HepG2 (cell line): ENCODE measurements around the gene ZNF644. TPM values are rescaled to one million over a fixed set of nuclear protein-coding genes. Genes with fewer than 3 reads are reported as not detected.

ENCODE experiments used
- ATRX ChIP-seq: sonication (generic); formaldehyde crosslinking; IDR thresholded peaks from 2 replicates; pipeline ENCODE4 v1.4.0; 2020; ENCODE audit warnings: missing genetic modification reagents, borderline replicate concordance
- CC2D1A ChIP-seq: sonication (generic); formaldehyde crosslinking; IDR thresholded peaks from 2 replicates; pipeline ENCODE4 v1.8.1; 2023; ENCODE audit warnings: mild to moderate bottlenecking, missing genetic modification reagents
- ERF ChIP-seq: IDR thresholded peaks from 2 replicates; pipeline ENCODE4 v1.6.1; 2018; ENCODE audit warnings: missing biosample characterization, missing genetic modification reagents
- FOXP1 ChIP-seq, 2 experiments: fragments of 450-650 bp in 1 of 2; IDR thresholded peaks; 2 replicates each; pipeline ENCODE4 v1.6.1; 2017 to 2018; ENCODE audit warnings: antibody characterized with exemption in 1 of 2
- HNF1B ChIP-seq: sonication (generic); formaldehyde crosslinking; IDR thresholded peaks from 2 replicates; pipeline ENCODE4 v1.5.1; 2020; ENCODE audit warnings: mild to moderate bottlenecking, moderate library complexity, missing genetic modification reagents
- HNRNPUL1 ChIP-seq: fragments of 200-400 bp; formaldehyde crosslinking; IDR thresholded peaks from 2 replicates; pipeline ENCODE4 v1.6.1; 2017; ENCODE audit warnings: low read depth, mild to moderate bottlenecking, low read length, moderate library complexity
- MEF2D ChIP-seq: sonication (generic); formaldehyde crosslinking; IDR thresholded peaks from 2 replicates; pipeline ENCODE4 v1.5.1; 2020; ENCODE audit warnings: mild to moderate bottlenecking, missing genetic modification reagents
- NCOR1 ChIP-seq: fragments of 200-600 bp; sonication (generic); IDR thresholded peaks from 2 replicates; pipeline ENCODE4 v1.7.0; 2017; ENCODE audit warnings: antibody characterized with exemption, low read length, borderline replicate concordance
- NFE2L2 ChIP-seq: fragments of 150-350 bp; IDR thresholded peaks from 2 replicates; pipeline ENCODE4 v1.6.1; 2014; ENCODE audit warnings: low read length
- SP1 ChIP-seq, 2 experiments: fragments of 450-650 bp in 1 of 2; sonication (generic) in 1 of 2; formaldehyde crosslinking in 1 of 2; IDR thresholded peaks; 2 replicates each; pipeline versions ENCODE4 v1.4.0 to v1.6.1; 2016 to 2020; ENCODE audit warnings: missing genetic modification reagents in 1 of 2
- THAP11 ChIP-seq: IDR thresholded peaks from 2 replicates; pipeline ENCODE4 v1.6.1; 2016; ENCODE audit warnings: missing biosample characterization, missing genetic modification reagents
- ZNF124 ChIP-seq: sonication (generic); formaldehyde crosslinking; IDR thresholded peaks from 2 replicates; pipeline ENCODE4 v1.4.0; 2020; ENCODE audit warnings: missing genetic modification reagents
- ZNF362 ChIP-seq: sonication (generic); formaldehyde crosslinking; IDR thresholded peaks from 2 replicates; pipeline ENCODE4 v1.4.0; 2020; ENCODE audit warnings: missing genetic modification reagents, mild to moderate bottlenecking, borderline replicate concordance
- ZNF383 ChIP-seq: sonication (generic); formaldehyde crosslinking; IDR thresholded peaks from 2 replicates; pipeline ENCODE4 v1.4.0; 2020; ENCODE audit warnings: missing genetic modification reagents, mild to moderate bottlenecking, borderline replicate concordance
- ZNF616 ChIP-seq: sonication (generic); formaldehyde crosslinking; IDR thresholded peaks from 2 replicates; pipeline ENCODE4 v1.5.0; 2020; ENCODE audit warnings: low read depth, mild to moderate bottlenecking, missing genetic modification reagents
- ZNF83 ChIP-seq: sonication (generic); formaldehyde crosslinking; IDR thresholded peaks from 2 replicates; pipeline ENCODE4 v1.4.0; 2020; ENCODE audit warnings: missing genetic modification reagents, mild to moderate bottlenecking, borderline replicate concordance
- ZNF839 ChIP-seq: sonication (generic); formaldehyde crosslinking; IDR thresholded peaks from 2 replicates; pipeline ENCODE4 v1.4.0; 2020; ENCODE audit warnings: missing genetic modification reagents, mild to moderate bottlenecking, borderline replicate concordance
- ZSCAN9 ChIP-seq: IDR thresholded peaks from 2 replicates; pipeline ENCODE4 v1.6.1; 2016; ENCODE audit warnings: borderline replicate concordance
- polyA plus RNA-seq, 8 experiments: library from polyadenylated mRNA; depleted of rRNA in 3 of 8; stranded (reverse) in 7 of 8; unstranded in 1 of 8; fragments of >200 nt; fragmentation: Illumina TruSeq in 4 of 8; extraction: Trizol in 4 of 8; gene quantifications; 2 replicates each; pipeline versions ENCODE4 v1.2.1 to v1.2.3, GENCODE V29; 2011 to 2016; ENCODE audit warnings: low read depth in 4 of 8, missing spikeins in 1 of 8, mixed read lengths in 1 of 8; ENCODE audit not compliant: insufficient read depth in 1 of 8
- total RNA-seq, 5 experiments: library from RNA; depleted of rRNA; stranded (reverse); fragments of >200 nt; fragmentation: Illumina TruSeq; extraction: Trizol; gene quantifications; 2 replicates each; pipeline ENCODE4 v1.2.3, GENCODE V29; 2016; ENCODE audit warnings: low read depth in 1 of 5
- TF ChIP-seq, protein P1 (sequence below): sonication (generic); formaldehyde crosslinking; IDR thresholded peaks from 2 replicates; pipeline ENCODE4 v1.4.0; 2020; ENCODE audit warnings: missing genetic modification reagents, borderline replicate concordance
- TF ChIP-seq, protein P2 (sequence below): sonication (generic); formaldehyde crosslinking; IDR thresholded peaks from 2 replicates; pipeline ENCODE4 v1.4.0; 2020; ENCODE audit warnings: missing genetic modification reagents

Gene ZNF644
- total and polyA plus RNA-seq, 2 of the 13 experiments (the other 11 are each of a cell fraction or from before 2014, with no cell fraction given): 17.7 to 51.7 TPM

- TF ChIP-seq, protein P1, sequence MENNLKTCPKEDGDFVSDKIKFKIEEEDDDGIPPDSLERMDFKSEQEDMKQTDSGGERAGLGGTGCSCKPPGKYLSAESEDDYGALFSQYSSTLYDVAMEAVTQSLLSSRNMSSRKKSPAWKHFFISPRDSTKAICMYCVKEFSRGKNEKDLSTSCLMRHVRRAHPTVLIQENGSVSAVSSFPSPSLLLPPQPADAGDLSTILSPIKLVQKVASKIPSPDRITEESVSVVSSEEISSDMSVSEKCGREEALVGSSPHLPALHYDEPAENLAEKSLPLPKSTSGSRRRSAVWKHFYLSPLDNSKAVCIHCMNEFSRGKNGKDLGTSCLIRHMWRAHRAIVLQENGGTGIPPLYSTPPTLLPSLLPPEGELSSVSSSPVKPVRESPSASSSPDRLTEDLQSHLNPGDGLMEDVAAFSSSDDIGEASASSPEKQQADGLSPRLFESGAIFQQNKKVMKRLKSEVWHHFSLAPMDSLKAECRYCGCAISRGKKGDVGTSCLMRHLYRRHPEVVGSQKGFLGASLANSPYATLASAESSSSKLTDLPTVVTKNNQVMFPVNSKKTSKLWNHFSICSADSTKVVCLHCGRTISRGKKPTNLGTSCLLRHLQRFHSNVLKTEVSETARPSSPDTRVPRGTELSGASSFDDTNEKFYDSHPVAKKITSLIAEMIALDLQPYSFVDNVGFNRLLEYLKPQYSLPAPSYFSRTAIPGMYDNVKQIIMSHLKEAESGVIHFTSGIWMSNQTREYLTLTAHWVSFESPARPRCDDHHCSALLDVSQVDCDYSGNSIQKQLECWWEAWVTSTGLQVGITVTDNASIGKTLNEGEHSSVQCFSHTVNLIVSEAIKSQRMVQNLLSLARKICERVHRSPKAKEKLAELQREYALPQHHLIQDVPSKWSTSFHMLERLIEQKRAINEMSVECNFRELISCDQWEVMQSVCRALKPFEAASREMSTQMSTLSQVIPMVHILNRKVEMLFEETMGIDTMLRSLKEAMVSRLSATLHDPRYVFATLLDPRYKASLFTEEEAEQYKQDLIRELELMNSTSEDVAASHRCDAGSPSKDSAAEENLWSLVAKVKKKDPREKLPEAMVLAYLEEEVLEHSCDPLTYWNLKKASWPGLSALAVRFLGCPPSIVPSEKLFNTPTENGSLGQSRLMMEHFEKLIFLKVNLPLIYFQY (CRISPR knock-in tag): peak; percentile 90; the same call in 1 of the 2 replicates
- TF ChIP-seq ATRX (CRISPR knock-in tag): no peak
- TF ChIP-seq HNRNPUL1: no peak
- TF ChIP-seq FOXP1 (IDR thresholded peaks at IDR 0.05): no peak
- TF ChIP-seq FOXP1 (CRISPR knock-in tag; IDR thresholded peaks at IDR 0.05): no peak
- peak; percentile 95 for TF ChIP-seq ERF (CRISPR knock-in tag)
- TF ChIP-seq CC2D1A: 0 out of 2 replicates have a peak, but pooled peaks have one; percentile 69
- peak; percentile 94 for TF ChIP-seq ZSCAN9
- peak; percentile 90 for TF ChIP-seq ZNF616 (CRISPR knock-in tag)
- TF ChIP-seq, protein P2, sequence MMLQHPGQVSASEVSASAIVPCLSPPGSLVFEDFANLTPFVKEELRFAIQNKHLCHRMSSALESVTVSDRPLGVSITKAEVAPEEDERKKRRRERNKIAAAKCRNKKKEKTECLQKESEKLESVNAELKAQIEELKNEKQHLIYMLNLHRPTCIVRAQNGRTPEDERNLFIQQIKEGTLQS: peak; percentile 43; the same call in 1 of the 2 replicates
- TF ChIP-seq HNF1B (CRISPR knock-in tag): peak; percentile 95
- peak; percentile 91; the same call in 1 of the 2 replicates for TF ChIP-seq ZNF124 (CRISPR knock-in tag)
- TF ChIP-seq MEF2D (CRISPR knock-in tag): no peak; the same call in 1 of the 2 replicates
- no peak for TF ChIP-seq ZNF383 (CRISPR knock-in tag)
- TF ChIP-seq ZNF839 (CRISPR knock-in tag): no peak
- no peak for TF ChIP-seq NCOR1
- no peak for TF ChIP-seq NFE2L2
- peak; percentile 79 for TF ChIP-seq THAP11
- TF ChIP-seq SP1 (IDR thresholded peaks at IDR 0.05): no peak
- no peak for TF ChIP-seq SP1 (CRISPR knock-in tag; IDR thresholded peaks at IDR 0.05)
- TF ChIP-seq ZNF362 (CRISPR knock-in tag): no peak
- TF ChIP-seq ZNF83 (CRISPR knock-in tag): no peak
Measured at GRCh38 chr1:91021686-91022517, at the start of gene ZNF644 (continued).
